Measurements from ENCODE around the gene COQ8B.

GRCh38 chr19:40716031-40716481 is 630 bp downstream of the COQ8B start:
- no peak for TF ChIP-seq GATA2 (IDR thresholded peaks at IDR 0.05; ENCODE audit: low read depth, low read length)
- no peak for TF ChIP-seq GATA3 (IDR thresholded peaks at IDR 0.05; ENCODE audit: low read depth, low read length)

Data from SH-SY5Y (cell line).